Stimulated activated naive CD4-positive, alpha-beta T cell (primary cell): ENCODE data around the gene ADAMTS10.
"Not testable (repeated sequence)": the region's sequence is repeated elsewhere in the genome, so short reads cannot be mapped to it uniquely, and the experiment has no call there.

Experiments
- DNase-seq, 6 experiments: peaks; one replicate each; lab custom pipeline; 2025; lab: John Stamatoyannopoulos, UW

The ADAMTS10 gene

DNA sequence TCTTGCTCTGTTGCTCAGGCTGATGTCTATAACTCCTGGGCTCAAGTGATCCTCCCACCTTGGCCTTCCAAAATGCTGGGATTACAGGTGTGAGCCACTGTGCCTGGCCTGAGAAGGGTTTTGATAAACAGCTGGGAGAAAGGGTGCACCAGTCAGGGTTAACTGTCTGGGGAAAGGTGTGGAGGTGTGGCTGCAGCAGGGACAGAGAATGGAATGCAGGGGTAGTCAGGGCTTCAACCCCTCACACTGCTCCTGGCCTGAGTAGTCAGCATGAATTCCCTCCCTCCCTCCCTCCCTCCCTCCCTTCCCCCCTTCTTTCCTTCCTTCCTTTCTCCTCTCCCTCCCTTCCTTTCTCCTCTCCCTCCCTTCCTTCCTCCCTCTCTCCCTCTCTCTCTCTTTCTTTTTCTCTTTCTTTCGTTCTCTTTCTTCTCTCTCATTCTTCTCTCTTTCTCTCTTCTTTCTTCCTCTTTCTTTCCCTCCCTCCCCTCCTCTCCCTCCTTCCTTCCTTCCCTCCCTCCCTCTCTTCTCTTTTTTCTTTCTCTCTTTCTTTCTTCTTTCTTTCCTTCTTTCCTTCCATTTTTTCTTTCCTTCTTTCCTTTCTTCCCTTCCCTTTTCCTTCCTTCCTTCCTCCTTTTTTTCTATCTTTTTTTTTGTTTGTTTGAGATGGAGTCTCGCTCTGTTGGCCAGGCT, 49.3 kb downstream of the ADAMTS10 start:
- DNase-seq = no peak

DNA sequence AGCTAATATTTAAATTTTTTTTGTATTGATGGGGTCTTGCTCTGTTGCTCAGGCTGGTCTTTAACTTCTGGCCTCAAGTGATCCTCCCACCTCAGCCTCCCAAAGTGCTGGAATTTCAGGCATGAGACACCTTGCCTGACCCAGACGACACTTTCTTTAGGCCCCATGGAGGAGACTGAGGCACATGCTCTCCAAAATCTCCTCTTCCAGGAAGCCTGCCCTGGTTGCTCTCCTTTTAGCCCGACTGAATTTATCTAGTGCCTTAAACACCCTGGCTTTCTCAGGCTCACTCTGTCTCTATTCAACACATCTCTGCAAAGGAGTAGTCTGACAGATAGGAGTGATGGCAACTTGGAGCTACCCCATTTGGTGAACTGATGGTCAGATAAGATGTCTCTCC, 52.2 kb downstream of the ADAMTS10 start:
- no peak for DNase-seq

DNA sequence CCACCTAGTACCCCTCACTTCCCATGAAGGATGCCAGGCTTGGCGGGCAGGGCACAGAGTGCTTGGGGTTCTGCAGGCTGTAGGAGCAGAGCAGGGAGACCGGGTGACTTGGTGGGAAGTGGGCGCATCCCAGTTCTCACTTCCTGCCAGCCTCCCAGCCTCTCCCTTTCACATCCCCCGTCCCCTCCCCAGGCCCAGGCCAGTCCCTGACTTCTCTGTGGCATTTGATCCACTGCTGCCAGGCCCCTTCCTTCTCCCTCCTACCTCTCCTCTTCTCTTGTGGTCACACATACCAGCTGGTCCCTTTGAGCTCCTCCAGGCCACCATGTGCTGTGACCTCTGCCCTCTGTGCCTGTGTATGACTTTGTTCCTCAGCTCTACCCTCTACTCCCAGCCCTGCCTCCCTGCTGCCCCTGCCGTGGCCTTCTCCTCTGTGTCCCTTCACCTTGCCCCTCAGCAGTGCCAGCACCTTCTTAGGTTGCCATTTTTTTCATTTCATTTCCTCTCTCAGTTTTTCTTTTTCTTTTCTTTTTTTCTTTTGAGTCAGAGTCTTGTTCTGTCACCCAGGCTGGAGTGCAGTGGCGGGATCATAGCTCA, 52.8 kb downstream of the ADAMTS10 start:
- no peak for DNase-seq

GRCh38 chr19:8553729-8554128, 56.8 kb downstream of the ADAMTS10 start:
- DNase-seq = not testable (repeated sequence)

GRCh38 chr19:8552810-8553209, 57.7 kb downstream of the ADAMTS10 start:
- DNase-seq = no peak

DNA sequence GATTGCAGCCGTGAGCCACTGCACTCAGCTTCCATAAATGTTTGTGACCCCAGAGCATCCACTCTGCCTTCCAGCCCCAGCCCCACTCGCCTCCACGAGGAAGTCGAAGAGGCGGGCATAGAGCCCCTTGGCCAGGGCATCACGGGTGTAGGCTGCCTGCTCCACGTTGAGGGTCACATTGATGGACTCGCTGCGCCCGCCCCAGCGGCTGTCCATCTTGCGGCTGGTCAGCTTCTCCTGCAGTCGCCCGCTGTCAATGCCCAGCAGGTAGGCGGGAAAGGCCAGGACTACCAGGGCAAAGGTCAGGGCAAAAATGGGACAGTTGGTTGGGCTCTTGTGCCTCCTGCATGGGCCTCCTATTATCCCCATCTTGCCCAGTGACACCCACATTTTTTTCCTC, 60.4 kb downstream of the ADAMTS10 start:
- DNase-seq = no peak

DNA sequence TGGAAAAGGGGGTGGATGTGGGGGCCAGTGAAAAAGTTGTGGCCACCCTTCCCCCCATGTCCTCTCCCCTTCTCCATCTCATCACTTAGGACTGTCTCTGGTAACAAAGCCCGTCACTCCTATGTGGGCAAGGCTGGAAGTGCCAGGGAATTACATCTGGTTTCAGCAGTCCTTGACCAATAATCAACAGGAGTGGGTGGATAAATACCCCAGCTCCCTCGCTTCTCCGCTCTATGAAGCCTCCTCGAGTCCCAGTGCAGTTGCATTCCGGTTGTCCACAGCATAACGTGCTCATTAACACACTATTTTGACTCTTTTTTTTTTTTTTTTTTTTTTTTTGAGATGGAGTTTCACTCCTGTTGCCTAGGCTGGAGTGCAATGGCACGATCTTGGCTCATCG, 64.8 kb downstream of the ADAMTS10 start:
- no peak for DNase-seq

DNA sequence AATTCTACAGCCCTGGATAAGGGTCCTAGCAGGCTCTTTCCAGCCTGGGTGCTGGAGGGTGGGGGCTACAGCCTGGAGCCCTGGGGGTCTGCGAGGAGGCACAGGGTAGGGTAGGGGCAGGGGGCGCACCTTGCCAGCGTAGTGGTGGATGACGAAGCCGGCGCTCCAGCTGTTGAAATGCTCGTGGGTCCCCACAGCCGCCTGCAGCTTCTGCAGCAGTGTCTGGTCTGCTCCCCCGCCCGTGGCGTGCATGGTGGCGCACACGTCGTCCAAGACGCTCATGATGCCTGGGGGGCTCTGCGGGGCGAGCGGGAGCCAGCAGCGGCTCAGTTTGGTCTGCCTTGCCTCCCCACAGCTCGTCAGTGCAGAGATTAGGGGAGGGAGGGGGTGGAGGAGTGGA, 66.3 kb downstream of the ADAMTS10 start:
- no peak for DNase-seq

- no peak for DNase-seq
These were observed 70.8 kb downstream of the ADAMTS10 start for GRCh38 chr19:8539621-8540149.

DNA sequence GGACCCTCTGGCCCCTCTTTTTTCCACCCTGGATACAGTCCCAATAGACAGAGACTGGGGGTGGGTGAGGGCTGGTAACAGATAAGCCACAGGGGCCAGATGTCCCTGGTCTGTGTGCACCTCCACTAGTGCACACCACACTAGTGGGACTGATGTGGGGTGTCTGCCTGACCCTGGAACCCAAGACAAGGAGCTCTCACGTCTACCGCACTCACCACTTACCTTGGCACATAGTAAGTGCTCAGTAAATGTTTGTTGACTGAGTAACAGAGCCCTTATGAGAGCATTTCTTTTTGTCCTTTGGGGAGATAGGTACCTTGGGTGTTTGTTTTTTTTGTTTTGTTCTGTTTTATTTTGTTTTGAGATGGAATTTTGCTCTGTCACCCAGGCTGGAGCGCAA, 73.4 kb downstream of the ADAMTS10 start:
- no peak for DNase-seq

DNA sequence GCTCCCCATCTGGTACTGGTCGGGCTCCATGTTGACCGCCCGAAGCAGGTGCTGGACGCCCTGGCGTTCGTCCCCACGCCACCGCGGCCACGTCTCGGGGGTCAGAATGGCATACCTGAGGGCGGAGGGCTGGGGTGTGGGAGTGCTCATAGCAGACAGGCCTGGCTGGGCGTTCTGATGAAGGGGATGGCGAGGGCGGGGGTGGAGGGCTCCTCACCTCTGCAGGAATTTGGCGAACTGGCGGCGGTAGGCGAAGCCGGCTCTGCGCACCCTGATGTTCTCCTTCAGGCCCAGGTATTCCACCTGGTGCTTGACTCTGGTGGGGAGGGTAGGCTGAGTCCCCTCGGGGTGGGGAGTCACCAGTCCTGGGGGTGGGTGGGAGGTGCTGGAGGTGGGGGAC, 74.2 kb downstream of the ADAMTS10 start:
- DNase-seq = no peak

- no peak for DNase-seq
These were observed 78.3 kb downstream of the ADAMTS10 start for GRCh38 chr19:8532225-8532624.

- DNase-seq = no peak
These were observed 79.0 kb downstream of the ADAMTS10 start for GRCh38 chr19:8531470-8531869.
